Hair follicle dermal papilla cell (primary cell): ENCODE results near the gene ARL11. TPM values are rescaled to one million over a fixed set of nuclear protein-coding genes. Genes with fewer than 3 reads are reported as not detected.

Experiments used
- total RNA-seq: library from RNA; depleted of rRNA; stranded (reverse); fragments of >200 nt; gene quantifications from 2 replicates; pipeline ENCODE4 v1.2.3, GENCODE V29; 2012

Gene ARL11
- total RNA-seq = not detected in 2 replicates

DNA sequence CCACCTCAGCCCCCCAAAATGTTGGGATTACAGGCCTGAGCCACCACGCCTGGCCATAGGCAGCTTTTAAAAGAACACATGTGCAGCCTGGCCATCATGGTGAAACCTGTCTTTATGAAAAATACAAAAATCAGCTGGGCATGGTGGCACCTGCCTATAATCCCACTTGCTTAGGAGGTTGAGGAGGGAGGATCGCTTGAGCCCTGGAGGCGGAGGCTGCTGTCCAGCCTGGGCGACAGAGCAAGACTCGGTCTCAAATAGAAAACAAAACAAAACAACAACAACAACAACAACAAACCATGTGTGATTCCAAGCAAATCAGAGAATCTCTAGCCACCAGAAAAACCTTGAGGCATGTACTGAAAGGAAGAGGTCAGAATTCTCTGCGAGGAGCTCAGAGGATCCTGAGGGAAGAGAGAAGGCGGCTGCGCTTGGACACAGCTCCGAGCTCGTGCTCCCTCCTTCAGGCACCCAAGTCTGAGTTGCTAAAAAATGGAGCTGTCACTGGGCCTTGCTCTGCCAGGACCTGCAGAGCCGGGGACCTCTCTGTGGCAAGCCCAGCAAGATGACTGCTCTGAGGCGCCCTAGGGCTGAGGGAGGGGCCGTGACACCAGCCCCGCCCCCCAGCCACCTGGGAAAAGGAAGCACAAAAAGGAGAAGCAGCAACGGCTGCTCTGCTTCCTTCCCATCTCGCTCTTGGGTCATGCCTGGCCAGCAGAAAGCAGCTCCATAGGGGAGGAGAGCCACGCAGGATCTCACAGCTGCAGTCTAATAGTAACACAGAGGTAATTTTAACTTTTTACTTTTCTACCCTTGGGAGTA, at the start of gene ARL11:
TSS of gene ARL11 (plus strand) at position 677 of the 822 bp plus-strand sequence. CDS start 1,941 bp downstream, outside the sequence.

DNA sequence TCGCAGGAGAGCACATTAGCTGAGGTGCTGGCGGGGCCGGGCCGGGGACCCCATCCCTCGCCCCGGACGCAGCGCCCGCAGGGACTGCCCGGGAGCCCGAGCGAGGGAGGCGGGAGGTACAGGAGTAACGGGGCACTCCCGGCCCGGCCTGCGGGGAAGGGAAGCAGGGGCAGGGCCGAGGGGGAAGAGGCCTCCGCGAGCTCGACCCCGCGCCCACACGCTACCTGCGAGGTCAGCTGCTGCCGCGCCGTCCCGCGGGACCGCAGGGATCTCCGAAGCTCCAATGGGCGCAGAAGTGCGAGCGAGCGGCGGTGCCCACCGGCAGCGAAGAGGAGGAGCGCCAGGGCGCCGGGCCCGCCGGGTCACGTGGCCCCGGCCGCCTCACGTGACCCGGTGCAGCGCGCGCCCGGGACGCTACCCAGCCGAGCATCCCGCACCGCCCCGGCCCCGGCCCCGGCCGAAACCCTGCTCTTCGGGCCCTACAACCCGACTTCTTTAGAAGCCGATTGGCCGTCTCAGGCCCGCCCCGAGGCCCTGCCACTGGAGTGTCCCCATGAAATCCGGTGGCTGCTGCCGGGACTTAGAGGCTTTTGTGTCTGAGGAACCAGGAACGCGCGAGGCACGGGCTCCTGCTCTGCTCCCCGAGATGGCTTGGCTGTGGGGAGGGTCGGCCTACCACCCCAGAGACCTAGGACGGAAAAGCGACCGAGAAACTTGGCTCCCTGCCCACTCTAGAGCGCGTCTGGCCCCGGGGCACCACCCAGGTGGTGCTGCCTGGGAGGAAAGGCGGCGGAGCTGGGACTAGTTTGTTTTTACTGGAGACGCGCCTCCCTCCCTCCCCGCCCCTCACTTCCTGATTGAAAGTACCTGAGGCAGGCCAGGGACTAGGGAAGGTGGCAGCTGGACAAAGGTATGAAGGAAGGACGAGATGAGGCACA, 42.8 kb upstream of the ARL11 start, which contains the start of gene RCBTB1:
TSS of gene RCBTB1 (minus strand) at position 339 of the 938 bp plus-strand sequence. CDS start 18,279 bp downstream, outside the sequence.

Other genes with a start within 250 kb of the ARL11 start
- 9.5 and 14.0 TPM in 2 replicates for gene CAB39L, start 184.4 kb upstream of the ARL11 start, total RNA-seq
- gene SETDB2, start 184.2 kb upstream of the ARL11 start, total RNA-seq = 12.5 and 20.4 TPM in 2 replicates
- 20.3 and 21.6 TPM in 2 replicates for gene PHF11, start 132.6 kb upstream of the ARL11 start, total RNA-seq
- 14.6 and 17.5 TPM in 2 replicates for gene RCBTB1, start 42.9 kb upstream of the ARL11 start, total RNA-seq
- gene EBPL, start 63.0 kb downstream of the ARL11 start, total RNA-seq = 18.3 and 31.9 TPM in 2 replicates
- 32.1 and 33.8 TPM in 2 replicates for gene KPNA3, start 164.2 kb downstream of the ARL11 start, total RNA-seq